Activated effector memory CD4-positive, alpha-beta T cell treated with Interleukin-2 at 50 U/mL for 16 hours (primary cell): Measurements from ENCODE around the gene RASA3.

Experiments used
- DNase-seq: peaks from one replicate; pipeline ENCODE4 v3.0.0-alpha.2; 2020

Gene RASA3

GRCh38 chr13:114063545-114064449 lies 68.6 kb downstream of the RASA3 start:
- DNase-seq = no peak

- no peak for DNase-seq
Observed at GRCh38 chr13:114062754-114063153, 69.7 kb downstream of the RASA3 start.

- DNase-seq = no peak
Observed at GRCh38 chr13:114062341-114062740, 70.1 kb downstream of the RASA3 start.

- no peak for DNase-seq
Observed at GRCh38 chr13:114061744-114062143, 70.7 kb downstream of the RASA3 start.

- no peak for DNase-seq
Observed at GRCh38 chr13:114061047-114061446, 71.4 kb downstream of the RASA3 start.

- DNase-seq = no peak
Observed at GRCh38 chr13:114059946-114060860, 72.2 kb downstream of the RASA3 start.

GRCh38 chr13:114059428-114059827 lies 73.0 kb downstream of the RASA3 start:
- no peak for DNase-seq

GRCh38 chr13:114058051-114058867 lies 74.2 kb downstream of the RASA3 start:
- no peak for DNase-seq

GRCh38 chr13:114057166-114058050 lies 75.0 kb downstream of the RASA3 start:
- DNase-seq = no peak

GRCh38 chr13:114056205-114057013 lies 76.0 kb downstream of the RASA3 start:
- DNase-seq = no peak

- no peak for DNase-seq
Observed at GRCh38 chr13:114055766-114056165, 76.7 kb downstream of the RASA3 start.

- DNase-seq = no peak
Observed at GRCh38 chr13:114054830-114055439, 77.5 kb downstream of the RASA3 start.

- no peak for DNase-seq
Observed at GRCh38 chr13:114054264-114054663, 78.2 kb downstream of the RASA3 start.

GRCh38 chr13:114053026-114053425 lies 79.4 kb downstream of the RASA3 start:
- DNase-seq = no peak

GRCh38 chr13:114050536-114051450 lies 81.6 kb downstream of the RASA3 start:
- no peak for DNase-seq

GRCh38 chr13:114049626-114050101 lies 82.8 kb downstream of the RASA3 start:
- no peak for DNase-seq

GRCh38 chr13:114049026-114049425 lies 83.4 kb downstream of the RASA3 start:
- peak; percentile 11 for DNase-seq

GRCh38 chr13:114048443-114048842 lies 84.0 kb downstream of the RASA3 start:
- DNase-seq = no peak

GRCh38 chr13:114047358-114047881 lies 85.0 kb downstream of the RASA3 start:
- no peak for DNase-seq
